ENCODE data around the gene EIF5B.

GRCh38 chr2:99436874-99437273 is 99.7 kb downstream of the EIF5B start:
- no peak for TF ChIP-seq ELF4 (IDR thresholded peaks at IDR 0.05)
- no peak for TF ChIP-seq SUZ12 (IDR thresholded peaks at IDR 0.05)
- no peak for TF ChIP-seq FOXK2 (IDR thresholded peaks at IDR 0.05)
- no peak for TF ChIP-seq SP1 (IDR thresholded peaks at IDR 0.05)
- no peak for TF ChIP-seq FOXA1 (IDR thresholded peaks at IDR 0.05)
- no peak for TF ChIP-seq FOXM1 (IDR thresholded peaks at IDR 0.05; ENCODE audit: borderline replicate concordance)
- no peak for TF ChIP-seq BHLHE40 (IDR thresholded peaks at IDR 0.05; ENCODE audit: borderline replicate concordance)
- TF ChIP-seq PKNOX1 (IDR thresholded peaks at IDR 0.05): no peak
- TF ChIP-seq HDGF (IDR thresholded peaks at IDR 0.05; ENCODE audit: borderline replicate concordance): no peak
- TF ChIP-seq LEF1 (IDR thresholded peaks at IDR 0.05; ENCODE audit: borderline replicate concordance): no peak
- TF ChIP-seq ZNF384 (IDR thresholded peaks at IDR 0.05): no peak
- no peak for TF ChIP-seq TARDBP (IDR thresholded peaks at IDR 0.05)
- no peak for TF ChIP-seq NFRKB (IDR thresholded peaks at IDR 0.05)
